Lower leg skin (tissue), 3 donors: ENCODE data around the gene SPON1.

ENCODE experiments used
- POLR2A ChIP-seq, 2 donors: fragments of 450-650 bp; IDR thresholded peaks; one replicate each; pipeline ENCODE4 v1.6.1; 2016 to 2017; ENCODE audit warnings: antibody characterized with exemption in 2 of 2, mild to moderate bottlenecking in 1 of 2, moderate library complexity in 1 of 2
- TF ChIP-seq, protein P1 (sequence below), 3 donors: fragments of 450-650 bp; IDR thresholded peaks; one replicate each; pipeline ENCODE4 v1.5.1; 2016; ENCODE audit warnings: antibody characterized with exemption in 3 of 3, mild to moderate bottlenecking in 3 of 3, moderate library complexity in 2 of 3

- TF ChIP-seq POLR2A (IDR thresholded peaks at IDR 0.05) = no peak
- TF ChIP-seq, protein P1, sequence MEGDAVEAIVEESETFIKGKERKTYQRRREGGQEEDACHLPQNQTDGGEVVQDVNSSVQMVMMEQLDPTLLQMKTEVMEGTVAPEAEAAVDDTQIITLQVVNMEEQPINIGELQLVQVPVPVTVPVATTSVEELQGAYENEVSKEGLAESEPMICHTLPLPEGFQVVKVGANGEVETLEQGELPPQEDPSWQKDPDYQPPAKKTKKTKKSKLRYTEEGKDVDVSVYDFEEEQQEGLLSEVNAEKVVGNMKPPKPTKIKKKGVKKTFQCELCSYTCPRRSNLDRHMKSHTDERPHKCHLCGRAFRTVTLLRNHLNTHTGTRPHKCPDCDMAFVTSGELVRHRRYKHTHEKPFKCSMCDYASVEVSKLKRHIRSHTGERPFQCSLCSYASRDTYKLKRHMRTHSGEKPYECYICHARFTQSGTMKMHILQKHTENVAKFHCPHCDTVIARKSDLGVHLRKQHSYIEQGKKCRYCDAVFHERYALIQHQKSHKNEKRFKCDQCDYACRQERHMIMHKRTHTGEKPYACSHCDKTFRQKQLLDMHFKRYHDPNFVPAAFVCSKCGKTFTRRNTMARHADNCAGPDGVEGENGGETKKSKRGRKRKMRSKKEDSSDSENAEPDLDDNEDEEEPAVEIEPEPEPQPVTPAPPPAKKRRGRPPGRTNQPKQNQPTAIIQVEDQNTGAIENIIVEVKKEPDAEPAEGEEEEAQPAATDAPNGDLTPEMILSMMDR (IDR thresholded peaks at IDR 0.05) = no peak
Measured at GRCh38 chr11:14054116-14055107, 91.9 kb downstream of the SPON1 start.
